Measurements from ENCODE around the gene CCDC85A.

Gene CCDC85A

DNA sequence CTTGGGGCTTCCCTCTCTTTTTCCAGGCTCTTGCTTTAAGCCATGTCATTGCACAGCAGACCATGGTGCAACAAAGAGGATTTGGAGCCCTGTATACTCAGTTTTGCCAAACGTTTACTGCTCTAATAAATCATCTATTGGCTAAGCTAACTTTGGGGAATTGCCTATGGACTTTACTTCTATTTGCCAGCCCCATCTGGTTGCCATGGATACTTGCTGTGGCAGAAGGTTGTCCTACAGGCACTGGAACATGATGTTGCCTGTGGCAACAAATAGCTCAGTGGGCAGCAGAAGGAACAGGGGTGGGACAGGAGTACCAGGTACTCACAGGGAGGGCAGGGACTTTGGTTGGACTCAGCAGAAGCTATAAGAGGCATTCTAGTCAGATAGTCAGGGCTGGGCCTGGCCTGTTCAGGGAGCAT is 129.7 kb downstream of the CCDC85A start:
- peak; percentile 69 for DNase-seq

DNA sequence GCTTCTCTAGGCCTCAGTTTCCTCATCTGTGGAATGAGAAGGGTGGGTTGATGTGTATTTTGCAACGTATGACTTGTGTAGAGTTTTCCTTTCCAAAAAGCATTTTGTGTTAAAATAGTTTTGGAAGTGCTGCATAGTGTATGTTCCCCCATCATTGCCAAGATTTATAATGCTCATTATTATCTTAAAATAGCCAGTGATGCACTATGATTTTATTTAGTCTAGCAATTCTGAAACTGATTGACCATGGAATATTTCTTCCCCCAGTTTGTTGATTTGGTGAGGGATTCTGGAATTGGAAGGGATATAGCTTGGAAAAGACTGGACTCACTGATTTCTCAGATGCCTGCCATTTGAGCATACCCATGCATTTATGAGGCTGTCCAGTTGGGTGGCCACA is 130.6 kb downstream of the CCDC85A start:
- DNase-seq, result no peak

DNA sequence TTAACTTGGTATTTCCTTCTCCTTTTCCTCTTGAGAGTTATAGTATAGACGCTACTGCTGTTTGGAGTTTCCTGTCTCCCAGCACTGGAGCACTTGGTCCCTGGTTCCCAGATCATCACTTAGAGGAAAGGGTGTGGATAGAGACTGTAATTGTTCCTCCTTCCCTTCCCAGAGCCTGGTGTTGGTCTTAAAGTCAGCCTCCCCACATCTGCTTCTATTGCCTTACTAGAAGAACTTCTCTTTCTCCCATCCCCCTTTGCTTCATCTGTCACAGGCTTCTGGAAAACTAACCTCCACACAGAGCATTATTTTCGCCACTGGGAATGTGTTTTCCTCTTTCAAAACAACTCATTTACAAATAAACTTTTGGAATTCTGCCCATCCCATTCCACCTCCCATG is 131.0 kb downstream of the CCDC85A start:
- peak; percentile 48 for DNase-seq

DNA sequence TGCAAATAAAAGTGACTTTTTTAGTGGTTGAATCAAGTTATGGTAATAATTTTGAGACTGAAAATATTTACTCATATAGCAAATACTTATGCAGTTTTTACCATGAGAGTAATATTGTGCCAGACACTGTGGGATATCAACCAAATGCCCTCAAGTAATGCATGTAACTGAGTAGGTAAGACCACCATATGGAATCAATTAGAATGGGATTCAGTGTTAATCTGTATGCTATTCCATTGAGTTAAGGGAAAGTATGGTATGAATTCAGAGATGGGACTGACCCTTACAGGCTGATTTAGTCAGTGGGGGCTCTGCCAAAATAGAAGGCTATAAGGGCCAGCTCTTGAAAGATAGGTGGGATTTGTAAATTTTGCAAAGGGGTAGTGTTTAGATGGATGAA is 131.6 kb downstream of the CCDC85A start:
- no peak for DNase-seq

DNA sequence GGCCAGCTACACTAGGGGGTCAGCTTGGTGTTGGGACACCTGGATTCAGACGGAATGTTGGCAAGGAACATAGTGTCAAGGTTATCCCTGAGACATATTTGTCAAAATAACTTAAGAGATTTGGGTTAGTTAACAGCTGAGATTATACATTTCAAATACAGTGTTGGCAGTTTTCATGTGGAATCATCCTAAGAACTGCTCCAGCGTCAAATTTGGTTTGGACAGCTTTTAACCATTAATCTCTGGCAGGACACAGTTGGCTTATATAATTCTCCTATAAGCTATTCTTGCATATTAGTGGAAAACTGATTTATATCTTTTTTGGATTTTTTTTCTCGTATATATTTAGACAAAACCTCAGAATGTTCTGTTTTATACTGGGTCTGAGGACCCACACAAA is 132.2 kb downstream of the CCDC85A start:
- no peak for DNase-seq

DNA sequence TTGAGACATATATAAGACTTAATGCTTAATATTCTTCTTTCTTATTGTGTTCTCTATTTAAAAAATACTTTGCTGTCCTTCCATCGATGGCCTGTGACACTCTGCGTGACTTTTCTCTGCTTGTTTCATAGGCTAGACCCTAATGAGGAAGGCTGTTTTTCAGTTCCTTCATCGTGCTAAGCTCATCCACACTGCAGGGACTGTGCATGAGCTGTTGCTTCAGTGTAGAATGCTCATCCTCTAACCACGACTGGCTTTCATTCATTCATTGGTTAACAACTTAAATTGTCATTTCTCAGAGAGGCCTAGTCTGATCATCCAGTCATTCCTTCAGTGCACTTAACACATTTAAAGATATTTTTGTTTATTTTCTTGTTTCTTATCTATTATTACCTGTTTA is 134.4 kb downstream of the CCDC85A start:
- no peak for DNase-seq

DNA sequence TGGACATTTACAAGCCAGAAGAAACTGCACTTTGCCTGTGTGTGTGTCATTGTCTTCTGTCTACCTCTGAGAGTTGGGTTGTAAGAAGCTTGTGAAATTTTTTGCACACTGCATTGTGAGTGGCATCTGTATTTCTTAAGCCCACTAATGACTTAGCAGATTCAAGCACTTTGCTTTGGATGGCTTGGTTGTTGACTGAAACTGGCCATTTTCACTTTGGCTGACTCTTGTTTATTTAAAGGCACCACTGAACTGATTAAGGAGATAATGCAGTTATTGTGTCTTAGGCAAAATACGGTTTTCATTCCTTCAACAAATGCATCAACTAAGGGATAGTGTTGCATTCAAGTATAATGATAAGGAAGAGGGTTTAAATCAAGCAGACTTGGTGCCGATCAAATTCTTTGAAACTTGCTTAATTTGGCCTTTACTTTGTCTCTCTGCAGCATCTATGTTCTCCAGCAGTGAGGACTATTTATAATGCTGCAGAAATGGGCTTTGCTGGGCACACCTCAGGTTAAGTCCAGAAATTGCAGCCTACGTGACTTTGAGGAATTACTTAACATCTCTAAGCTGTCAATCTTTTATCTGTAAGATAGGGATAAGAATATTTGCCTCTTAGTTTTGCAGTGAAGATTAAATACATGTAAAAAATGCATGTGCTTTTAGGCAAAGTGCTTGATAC is 142.0 kb downstream of the CCDC85A start:
- no peak for DNase-seq

DNA sequence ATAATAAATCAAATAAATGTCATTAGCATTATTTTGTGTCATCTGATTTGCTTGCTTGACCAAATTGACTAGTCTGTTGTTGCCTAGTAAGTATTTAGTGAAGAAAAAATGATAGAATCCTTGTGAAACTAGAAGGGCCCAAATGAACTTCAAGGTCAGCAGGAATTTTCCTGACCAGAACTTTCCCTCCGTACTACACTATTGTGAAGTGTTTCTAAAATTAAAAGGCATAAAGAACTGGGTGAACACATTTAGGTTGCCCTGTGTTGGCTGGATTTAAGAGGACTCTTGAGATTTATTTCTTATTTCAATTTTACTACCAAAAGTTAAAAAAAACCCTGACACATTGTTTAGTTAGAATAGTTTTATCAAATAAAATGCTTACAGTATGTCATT is 142.6 kb downstream of the CCDC85A start:
- no peak for DNase-seq

DNA sequence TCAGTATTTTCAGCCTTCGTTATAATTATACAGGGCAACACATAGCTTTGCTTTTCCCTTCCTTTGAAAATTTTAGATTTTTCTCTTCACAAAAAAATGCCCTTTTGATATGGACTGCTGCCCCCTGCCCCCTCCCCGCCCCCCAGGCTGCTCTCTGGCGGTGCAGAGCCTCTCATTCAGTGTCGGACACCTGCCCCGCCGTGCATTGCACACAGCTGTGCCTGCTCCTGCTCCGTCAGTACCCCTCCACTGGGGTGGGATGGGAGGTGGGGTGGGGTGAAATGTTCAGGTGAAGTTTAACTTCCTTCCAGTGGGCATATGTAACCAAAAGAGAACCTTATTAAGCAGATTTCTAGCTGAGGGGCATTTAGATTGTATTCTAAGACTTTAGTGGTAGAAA is 148.0 kb downstream of the CCDC85A start:
- DNase-seq, result no peak

DNA sequence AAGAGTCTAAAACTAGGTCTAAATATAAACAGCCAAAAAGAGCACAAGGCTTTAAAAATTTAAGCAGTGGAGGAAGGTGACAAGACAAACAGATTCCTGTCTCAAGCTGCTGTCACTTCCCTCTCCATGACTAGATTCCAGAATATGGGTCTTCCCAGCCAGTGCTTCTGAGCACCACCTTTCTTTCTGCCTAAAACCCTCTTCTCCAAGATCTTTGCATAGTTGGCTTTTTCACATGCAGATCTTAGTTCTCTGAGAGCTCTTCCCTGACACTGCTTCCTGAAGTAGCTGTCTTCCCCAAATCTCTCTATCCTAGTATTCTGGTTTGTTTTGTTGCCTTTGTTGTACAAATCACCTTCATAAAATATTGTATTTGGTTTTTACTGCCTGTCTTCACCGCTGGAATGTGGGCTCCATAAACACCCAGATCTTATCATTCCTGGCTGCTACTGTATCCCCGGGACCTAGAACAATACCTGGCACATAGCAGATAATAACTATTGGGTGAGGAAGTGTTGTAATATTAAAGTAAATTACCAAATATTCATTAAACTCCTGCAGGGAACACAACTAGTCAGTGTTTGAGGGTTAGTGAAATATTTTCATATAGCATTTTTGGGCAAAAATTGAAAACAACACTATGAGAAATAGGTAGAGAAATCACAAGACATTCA is 150.2 kb downstream of the CCDC85A start:
- no peak for DNase-seq

DNA sequence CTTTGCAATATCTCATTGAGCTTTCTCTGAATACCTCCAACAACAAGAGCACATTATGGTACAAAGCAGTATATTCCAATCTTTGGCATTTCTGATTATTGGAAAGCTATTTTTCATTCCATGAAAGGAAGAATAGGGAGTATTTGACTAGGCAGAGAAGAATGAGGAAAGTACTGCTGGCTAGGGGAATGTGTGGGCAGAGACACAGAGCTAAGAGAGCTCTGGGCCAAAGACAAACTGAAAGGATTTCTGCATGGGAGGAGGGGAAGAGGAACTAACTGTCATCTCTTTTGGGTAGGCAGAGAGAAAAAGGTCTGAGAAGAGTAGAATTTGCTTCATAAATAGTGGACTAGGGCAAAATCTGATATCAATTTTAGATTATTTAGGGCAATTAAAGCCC is 150.8 kb downstream of the CCDC85A start:
- DNase-seq, result no peak

DNA sequence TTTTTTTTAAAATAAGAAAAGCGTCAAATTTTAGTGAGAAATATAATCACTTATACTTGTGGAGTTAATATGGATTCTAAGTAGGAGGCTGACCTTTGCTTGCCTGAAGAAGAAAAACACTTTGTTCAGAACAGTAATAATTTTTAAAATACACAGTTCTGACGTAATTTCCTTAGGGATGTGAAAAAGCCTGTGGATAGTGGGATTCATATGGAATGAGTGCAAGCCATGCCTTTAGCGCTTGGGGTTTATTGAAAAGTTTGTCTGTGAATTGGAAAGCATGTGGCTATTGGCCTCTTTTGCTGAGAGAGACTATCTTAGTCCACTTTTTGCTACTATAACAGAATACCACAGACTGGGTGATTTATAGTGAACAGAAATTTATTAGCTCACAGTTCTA is 151.3 kb downstream of the CCDC85A start:
- no peak for DNase-seq

DNA sequence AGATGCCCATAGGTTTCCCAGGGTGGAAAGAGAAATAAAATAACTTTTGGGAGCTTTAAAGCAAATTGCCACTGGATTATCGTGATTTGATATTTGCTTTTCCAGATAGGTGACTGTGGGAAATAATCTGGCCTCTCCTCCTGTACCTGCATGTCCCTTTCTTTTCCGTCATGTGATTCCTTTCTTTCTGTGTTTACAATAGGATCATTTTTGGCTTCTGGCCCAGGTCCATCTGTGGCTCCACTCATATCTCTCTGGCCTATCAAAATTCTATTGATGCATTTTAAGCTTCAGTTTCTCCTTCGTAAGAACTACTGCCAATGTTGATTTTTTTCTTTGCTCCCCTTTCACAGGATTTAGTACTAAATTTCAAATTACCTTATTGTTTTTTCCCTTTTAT is 153.6 kb downstream of the CCDC85A start:
- no peak for DNase-seq

DNA sequence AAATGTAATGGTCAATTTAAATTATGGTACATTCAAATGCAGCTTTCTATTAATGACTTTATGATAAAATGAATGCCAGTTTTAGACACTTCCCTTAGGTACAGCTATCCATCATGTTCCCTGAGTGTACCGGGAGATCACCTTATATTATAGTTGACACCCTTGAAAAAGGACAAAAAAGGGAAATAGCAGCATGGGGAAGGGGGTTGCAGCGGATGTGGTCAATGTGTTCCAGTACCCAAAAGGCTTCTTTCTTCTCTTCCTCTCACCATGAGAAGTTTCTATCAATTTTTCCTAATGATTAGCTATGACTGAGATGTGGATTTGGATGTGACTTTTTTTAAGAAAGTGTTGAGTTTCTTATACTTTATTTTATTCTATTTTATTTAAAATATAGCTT is 154.4 kb downstream of the CCDC85A start:
- DNase-seq, result no peak

DNA sequence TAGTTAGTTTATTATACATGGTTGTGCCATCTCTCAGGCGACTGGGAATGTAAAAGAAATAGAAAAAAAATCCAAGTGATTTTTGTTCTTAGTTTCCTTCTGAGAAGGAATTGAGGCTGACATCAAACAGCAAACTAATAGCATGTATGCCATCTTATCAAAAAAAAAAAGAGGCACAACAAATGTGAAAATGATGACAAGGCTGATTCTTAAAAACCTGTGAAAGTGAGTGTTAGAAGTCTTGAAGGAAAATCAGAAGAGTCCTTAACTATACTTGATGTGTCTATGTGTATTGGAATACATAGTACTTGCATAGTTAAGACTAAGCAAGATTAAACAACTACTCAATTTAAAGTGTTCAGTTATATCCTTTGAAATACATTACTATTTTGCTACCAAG is 161.0 kb downstream of the CCDC85A start:
- DNase-seq, result no peak

DNA sequence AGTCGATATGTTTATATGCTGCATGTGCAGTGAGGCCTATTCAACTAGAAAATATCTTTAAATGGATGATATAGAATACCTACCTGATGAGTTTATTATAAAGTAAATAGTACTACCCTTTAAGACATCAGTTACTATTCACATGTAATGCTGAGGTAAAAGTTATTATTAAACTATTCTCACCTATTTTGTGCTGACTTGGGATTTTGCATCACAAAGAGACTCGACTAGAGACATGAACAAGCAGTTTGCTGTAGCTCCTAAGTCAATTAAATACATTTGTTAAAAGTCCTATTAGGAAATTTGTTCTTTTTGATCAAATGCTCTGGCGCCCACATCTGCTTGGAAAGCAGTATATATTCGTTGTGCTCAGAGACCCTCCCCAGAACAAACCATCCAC is 164.1 kb downstream of the CCDC85A start:
- DNase-seq, result no peak

DNA sequence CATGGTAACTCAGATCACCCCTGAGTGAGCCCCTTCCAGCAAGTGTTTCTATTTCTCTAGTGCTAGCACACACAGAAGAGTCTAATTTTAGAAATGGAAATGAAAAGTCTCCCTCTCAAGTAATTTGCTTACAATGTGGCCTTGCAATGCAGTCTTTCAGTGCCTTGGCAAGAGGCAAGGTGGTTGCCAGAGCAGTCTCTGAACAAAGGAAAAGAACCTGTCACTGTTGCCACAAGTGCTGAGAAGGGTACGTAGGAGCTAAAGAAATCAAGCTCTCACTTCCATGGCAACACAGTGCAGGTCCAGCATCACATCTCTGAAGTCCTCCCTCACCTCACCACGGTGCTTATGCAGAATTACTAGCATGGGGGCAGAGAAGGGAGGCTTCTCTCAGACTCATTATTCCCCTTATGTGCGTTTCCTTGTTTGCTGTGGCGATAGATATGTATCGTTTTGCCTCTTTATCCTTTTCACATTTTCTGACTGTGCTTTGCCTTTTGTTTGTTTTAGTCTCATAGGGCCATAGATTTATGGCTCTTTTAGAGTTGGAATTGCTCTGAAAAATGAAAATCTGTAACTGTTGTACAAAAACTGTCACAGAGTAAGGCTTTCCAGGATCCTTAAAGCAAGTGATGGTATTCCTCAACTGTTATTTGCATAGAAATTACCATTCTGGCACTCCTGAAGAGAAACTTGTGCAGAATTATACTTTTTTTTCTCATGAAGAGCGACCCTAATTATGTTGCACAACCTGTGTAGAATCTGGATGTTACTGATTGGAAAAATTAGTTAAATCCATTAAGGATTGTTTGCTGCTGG is 164.8 kb downstream of the CCDC85A start:
- DNase-seq, result no peak

DNA sequence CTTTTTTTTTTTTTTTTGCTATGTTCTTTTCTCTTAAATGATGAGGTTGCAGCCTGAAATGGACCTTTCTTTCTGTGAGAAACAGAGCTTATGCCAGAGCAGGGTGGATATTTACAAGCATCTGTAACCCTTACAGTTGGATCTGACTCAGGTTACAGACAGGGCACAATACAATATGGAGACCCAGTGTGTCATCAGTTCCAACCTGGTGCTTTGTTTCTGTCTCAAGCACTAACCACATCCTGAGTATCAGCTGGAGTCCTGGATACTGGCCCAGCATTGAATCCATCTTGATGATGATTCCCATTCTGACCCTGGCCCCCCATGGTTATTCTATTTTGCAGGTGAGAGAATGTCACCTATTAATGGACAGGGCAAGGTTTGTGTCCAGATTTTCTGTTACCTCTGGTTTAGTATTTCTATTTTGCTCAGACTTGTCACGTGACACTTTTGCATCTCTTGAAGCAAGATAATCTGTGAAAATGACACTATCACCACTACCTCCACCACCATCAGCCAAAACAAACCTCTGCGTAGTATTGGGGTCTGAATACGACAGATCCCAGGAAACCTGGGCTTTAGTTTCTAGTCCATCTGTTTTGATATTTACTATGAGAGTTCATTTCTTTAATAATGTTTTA is 174.0 kb downstream of the CCDC85A start:
- no peak for DNase-seq

DNA sequence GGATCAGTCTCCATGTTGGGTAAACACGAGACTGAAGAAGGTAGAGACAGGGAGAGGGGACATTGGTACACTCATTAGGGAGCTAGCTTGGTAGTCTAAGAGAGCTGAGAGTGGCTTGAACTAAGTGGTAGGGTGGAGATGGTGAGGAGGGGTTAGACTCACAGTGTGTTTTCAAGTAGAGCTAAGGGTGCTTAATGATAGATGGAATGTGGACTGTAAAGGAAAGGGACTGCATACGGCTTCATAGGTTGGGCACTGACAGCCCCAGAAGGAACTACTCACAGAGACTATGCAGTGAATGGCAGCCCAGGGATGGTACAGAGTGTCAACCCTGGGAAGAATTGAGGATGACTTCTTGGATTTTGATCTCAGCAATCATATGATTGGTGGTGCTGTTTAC is 178.1 kb downstream of the CCDC85A start:
- DNase-seq, result no peak

DNA sequence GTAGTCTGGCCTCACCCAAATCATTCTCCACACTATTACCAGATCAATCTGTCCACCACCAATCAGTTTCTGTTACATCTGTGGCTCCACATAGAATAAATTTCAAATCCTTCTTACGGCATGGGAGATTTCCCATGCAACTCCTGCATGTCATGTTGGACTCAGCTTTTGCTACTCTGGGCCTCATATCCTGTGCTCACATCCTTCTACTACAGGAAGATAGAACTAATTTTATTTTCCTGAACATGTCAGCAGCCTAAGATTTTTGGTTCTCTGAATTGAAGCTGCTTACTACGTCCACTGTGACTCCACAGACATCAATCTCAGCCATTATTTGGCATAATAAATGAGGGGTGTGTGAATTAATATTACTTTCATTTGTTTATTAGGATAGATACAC is 181.1 kb downstream of the CCDC85A start:
- no peak for DNase-seq

DNA sequence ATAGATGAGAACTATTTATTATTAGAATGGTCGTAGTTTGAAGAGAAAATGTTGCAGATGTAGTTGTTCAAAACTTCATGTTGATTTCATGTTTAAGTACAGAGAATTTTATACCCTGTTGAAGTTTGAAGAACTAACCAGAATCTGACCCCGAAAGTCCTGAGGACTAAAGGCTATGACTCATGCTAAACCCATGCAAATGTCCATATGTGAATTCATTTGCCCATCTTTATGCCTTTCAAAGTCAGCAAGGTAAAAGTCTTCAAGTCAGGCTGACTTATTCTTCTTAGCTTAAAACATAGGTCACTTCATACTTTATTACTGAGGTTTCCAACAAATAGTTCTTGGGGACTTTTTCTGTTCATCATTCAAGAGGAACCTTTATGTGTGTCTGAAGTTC is 185.5 kb downstream of the CCDC85A start:
- DNase-seq, result no peak

DNA sequence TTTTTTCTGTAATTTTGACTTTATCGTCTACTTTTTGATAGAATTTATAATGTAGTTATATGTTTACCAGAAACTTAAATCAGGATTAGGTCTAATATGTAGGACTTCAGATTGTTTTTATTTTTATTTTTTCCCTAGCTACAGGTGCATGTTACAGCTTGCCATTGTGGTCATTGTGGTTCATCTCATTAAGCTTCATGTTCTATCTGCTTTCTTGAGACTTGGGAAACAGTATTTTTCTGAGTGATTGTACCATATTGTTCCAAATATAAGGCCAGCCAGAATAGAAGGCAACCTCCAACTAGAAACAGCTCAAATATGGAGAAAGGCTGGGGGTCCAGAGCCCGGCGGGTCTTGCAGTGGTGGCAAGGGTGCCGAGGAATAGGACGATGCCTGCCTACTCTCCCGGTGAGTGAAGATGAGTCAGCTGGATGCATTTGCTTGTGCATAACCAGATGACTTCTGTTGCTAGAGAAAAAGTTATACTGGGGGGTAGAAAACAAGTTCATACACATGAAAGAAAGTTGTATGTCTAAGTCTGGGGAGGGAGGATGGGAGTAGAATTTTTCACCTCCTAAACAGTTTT is 188.4 kb downstream of the CCDC85A start:
- DNase-seq, result no peak

DNA sequence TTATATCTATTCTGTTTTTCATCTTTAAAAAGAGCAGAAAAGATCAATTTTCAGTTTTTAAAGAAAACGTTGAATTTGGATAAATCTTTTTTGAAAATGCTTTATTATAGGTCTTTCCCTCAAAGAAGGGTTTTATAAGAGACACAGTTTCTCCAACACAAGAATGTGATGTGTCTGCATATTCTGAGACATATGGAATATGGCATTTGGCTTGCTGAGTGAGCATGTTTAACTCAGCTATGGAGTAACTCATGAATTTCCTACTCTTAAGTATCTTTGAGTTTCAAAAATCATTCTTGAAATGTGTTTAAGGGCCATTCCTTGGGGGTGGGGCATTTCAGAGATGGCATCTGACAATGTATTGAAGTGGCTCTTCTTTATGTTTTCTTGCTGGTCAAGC is 191.5 kb downstream of the CCDC85A start:
- no peak for DNase-seq

Measured in right hindlimb (tissue), 1 donor.